Measurements from ENCODE around the gene RALB. TPM values are rescaled to one million over a fixed set of nuclear protein-coding genes. Genes with fewer than 3 reads are reported as not detected.

RALB gene
- total and polyA plus RNA-seq, 2 of the 8 experiments (the other 6 are each of a cell fraction or from before 2014, with no cell fraction given) = 12.0 to 16.6 TPM

DNA sequence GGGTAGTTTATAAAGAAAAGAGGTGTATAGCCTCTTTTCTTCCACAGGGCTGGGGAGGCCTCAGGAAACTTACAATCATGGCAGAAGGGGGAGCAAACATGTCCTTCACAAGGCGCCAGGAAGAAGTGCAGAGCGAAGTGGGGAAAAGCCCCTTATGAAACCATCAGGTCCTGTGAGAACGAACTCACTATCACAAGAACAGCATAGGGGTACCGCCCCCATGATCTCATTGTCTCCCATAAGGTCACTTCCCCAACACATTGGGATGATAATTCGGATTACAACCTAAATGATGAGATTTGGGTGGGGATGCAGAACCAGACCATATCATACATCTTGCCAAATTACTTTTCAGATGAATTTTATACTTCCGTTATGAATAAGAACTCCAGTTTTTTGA lies 32.4 kb downstream of the RALB start:
- WGBS, 2 experiments (ENCODE audit: extremely low coverage in 1 of 2, insufficient coverage in 1 of 2, insufficient read length in 1 of 2, insufficient replicate concordance in 2 of 2, low coverage in 1 of 2, low lambda C conversion rate in 2 of 2, missing lambda C conversion rate in 1 of 2) = 90% methylated on average over 6 of the region's 6 CpGs; no CpG with 5 or more reads in 1 of the 2 experiments
- Histone ChIP-seq H4K5ac (ENCODE audit: insufficient read length, low read depth, low read length) (no peak overlapping the region), H3K23ac (ENCODE audit: insufficient read length) (no peak overlapping the region), H4K91ac (replicated peaks; ENCODE audit: insufficient read length, low read length) (no peak overlapping the region), H3K4me3 (ENCODE audit: extremely low read depth in 1 of 4, insufficient read depth in 2 of 4, low read depth in 3 of 4, low read length in 4 of 4) (no peak overlapping the region), H3K27ac (ENCODE audit: low read depth, low read length) (no peak overlapping the region), H3K36me3 (ENCODE audit: control insufficient read depth in 2 of 4, insufficient read depth in 4 of 4, low read length in 3 of 4) (no peaks in the 10 kb centered on the region), H3K18ac (ENCODE audit: extremely low read depth, low read length) (no peak overlapping the region), H3K79me1 (ENCODE audit: low read depth, low read length) (no peaks in the 10 kb centered on the region), H4K20me1 (replicated peaks in 1 of 2; ENCODE audit: control insufficient read depth in 1 of 2, insufficient read depth in 2 of 2, low read length in 2 of 2) (no peaks in the 10 kb centered on the region), H3K4me1 (replicated peaks in 1 of 4; ENCODE audit: control insufficient read depth in 3 of 4, insufficient read depth in 4 of 4, low read length in 3 of 4) (peaks cover 0 to 3% (median 0%) of the 10 kb centered on the region in 4 experiments; a peak in 3 of 7 replicates), H2AK5ac (ENCODE audit: low read depth, low read length) (no peak overlapping the region), H3K27me3 (replicated peaks in 1 of 4; ENCODE audit: control insufficient read depth in 3 of 4, extremely low read depth in 1 of 4, insufficient read depth in 3 of 4, low read length in 3 of 4) (no peaks in the 10 kb centered on the region; a peak in 2 of 7 replicates), H3K9me3 (ENCODE audit: insufficient read depth in 2 of 2, low read depth in 1 of 2, low read length in 1 of 2) (no peaks in the 10 kb centered on the region), H2BK120ac (replicated peaks; ENCODE audit: low read depth, low read length) (no peak overlapping the region), H3K14ac (ENCODE audit: insufficient read length) (no peak overlapping the region), H3K23me2 (ENCODE audit: low read depth, low read length) (no peaks in the 10 kb centered on the region), H2BK5ac (ENCODE audit: low read depth, low read length) (no peak overlapping the region), H3K4me2 (ENCODE audit: insufficient read depth in 1 of 2, low read depth in 2 of 2, low read length in 2 of 2) (no peak overlapping the region), H2BK12ac (ENCODE audit: low read depth, low read length) (no peak overlapping the region; the same call in 1 of the 2 replicates), H3K56ac (replicated peaks; ENCODE audit: insufficient read length, low read depth, low read length) (no peak overlapping the region), H2AFZ (ENCODE audit: low read length) (no peak overlapping the region), H2BK20ac (ENCODE audit: low read length) (no peak overlapping the region), H3K4ac (replicated peaks; ENCODE audit: insufficient read length, low read depth, low read length) (no peak overlapping the region), H4K8ac (ENCODE audit: extremely low read depth, insufficient read depth, low read length) (no peak overlapping the region), H3K79me2 (ENCODE audit: control insufficient read depth in 1 of 2, insufficient read depth in 2 of 2, low read length in 2 of 2) (no peaks in the 10 kb centered on the region), H3K9ac (replicated peaks in 1 of 4; ENCODE audit: extremely low read depth in 1 of 4, low read depth in 3 of 4, low read length in 3 of 4) (no peak overlapping the region; a peak in 1 of 7 replicates), H2BK15ac (ENCODE audit: low read length) (no peak overlapping the region)
- ChIA-PET POLR2A (ENCODE audit: partially characterized antibody) (no interaction called here), CTCF (ENCODE audit: partially characterized antibody) (interaction anchor here (0.7 to 1.2 kb wide), 3 partner anchors 18 to 40 kb away, joined by 3 read pairs; no protein-coding TSS in a partner anchor)
- no peak for DNase-seq (ENCODE audit: low read depth in 1 of 2, low spot score in 2 of 2)
- no peak for FAIRE-seq
- TF ChIP-seq, protein P1, sequence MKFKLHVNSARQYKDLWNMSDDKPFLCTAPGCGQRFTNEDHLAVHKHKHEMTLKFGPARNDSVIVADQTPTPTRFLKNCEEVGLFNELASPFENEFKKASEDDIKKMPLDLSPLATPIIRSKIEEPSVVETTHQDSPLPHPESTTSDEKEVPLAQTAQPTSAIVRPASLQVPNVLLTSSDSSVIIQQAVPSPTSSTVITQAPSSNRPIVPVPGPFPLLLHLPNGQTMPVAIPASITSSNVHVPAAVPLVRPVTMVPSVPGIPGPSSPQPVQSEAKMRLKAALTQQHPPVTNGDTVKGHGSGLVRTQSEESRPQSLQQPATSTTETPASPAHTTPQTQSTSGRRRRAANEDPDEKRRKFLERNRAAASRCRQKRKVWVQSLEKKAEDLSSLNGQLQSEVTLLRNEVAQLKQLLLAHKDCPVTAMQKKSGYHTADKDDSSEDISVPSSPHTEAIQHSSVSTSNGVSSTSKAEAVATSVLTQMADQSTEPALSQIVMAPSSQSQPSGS (IDR thresholded peaks at IDR 0.05; ENCODE audit: low read length) = no peak
- TF ChIP-seq JUND (IDR thresholded peaks at IDR 0.05; ENCODE audit: low read length) (no peak), TAF7 (optimal IDR thresholded peaks at IDR 0.05; ENCODE audit: borderline replicate concordance, low read depth, low read length) (no peak), RAD21 (IDR thresholded peaks at IDR 0.05 in 1 of 2, conservative IDR thresholded peaks at IDR 0.05 in 1 of 2; ENCODE audit: low read depth in 2 of 2, low read length in 2 of 2) (no peak), CHD1 (IDR thresholded peaks at IDR 0.05; ENCODE audit: low read depth, low read length) (no peak), CHD2 (IDR thresholded peaks at IDR 0.05; ENCODE audit: low read length) (no peak), SAP30 (IDR thresholded peaks at IDR 0.05; ENCODE audit: insufficient read depth, insufficient replicate concordance, low read length) (no peak), CEBPB (IDR thresholded peaks at IDR 0.05; ENCODE audit: low read depth, low read length) (no peak), POU5F1 (IDR thresholded peaks at IDR 0.05; ENCODE audit: low read depth, low read length) (no peak), CREB1 (IDR thresholded peaks at IDR 0.05) (no peak), SIRT6 (IDR thresholded peaks at IDR 0.05; ENCODE audit: low read length) (no peak), FOSL1 (IDR thresholded peaks at IDR 0.05; ENCODE audit: insufficient read depth, low read depth, low read length) (no peak), MAFK (IDR thresholded peaks at IDR 0.05; ENCODE audit: low read depth, low read length) (no peak)
